ENCODE results near the gene CHEK2.
"Not testable (repeated sequence)": the region's sequence is repeated elsewhere in the genome, so short reads cannot be mapped to it uniquely, and the experiment has no call there.

CHEK2 gene

DNA sequence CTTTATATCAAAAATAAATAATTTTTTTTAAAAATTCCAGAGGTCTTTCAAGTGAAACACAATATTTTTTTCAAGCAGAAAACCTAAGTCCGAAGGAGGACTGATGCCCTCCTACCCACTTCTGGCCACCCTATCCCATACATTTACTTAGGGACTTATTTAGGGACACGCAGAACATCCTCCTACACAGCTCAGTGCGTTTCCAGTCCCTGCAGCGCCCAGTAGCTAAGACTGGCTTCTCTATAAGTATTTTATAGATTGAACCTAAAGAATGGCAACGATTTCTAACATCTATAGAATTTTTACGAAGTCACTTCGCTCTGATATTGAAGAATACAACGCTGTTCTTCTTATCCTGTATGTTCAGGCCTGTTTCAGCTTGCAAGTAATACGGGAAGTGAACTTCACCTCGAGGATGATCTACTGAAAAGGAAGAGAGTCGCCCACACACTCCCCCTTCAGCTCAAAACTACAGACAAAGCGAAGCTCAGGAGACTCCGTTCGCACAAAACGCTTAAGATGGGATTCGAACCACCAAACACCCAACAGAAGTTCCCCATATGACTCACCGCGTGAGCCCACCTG is 328 bp downstream of the CHEK2 start:
- peak; percentile 30 for DNase-seq

DNA sequence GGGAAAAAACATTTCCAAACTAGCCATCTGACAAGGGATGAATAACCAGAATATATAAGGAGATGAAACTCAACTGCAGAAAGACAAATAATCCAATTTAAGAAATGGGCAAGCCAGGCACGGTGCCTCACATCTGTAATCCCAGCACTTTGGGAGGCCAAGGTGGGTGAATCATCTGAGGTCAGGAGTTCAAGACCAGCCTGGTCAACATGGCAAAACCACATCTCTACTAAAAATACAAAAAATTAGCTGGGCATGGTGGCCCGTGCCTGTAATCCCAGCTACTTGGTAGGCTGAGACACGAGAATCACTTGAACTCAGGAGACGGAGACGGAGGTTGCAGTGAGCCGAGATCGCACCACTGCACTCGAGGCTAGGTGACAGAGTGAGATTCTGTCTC is 2.7 kb downstream of the CHEK2 start:
- DNase-seq: not testable (repeated sequence)

DNA sequence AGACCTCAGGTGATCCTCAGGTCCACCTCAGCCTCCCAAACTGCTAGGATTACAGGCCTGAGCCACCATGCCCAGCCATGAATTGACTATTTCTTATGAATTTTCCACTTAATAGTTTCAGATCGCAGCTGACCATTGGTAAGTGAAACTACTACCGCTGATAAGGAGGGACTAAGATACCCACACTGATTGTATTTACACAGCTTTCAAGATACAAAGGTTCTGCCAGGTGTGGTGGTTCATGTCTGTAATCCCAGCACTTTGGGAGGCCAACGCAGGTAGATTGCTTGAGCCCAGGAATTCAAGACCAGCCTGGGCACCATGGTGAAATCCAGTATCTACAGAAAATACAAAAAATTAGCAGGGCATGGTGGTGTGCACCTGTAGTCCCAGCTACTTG is 3.9 kb downstream of the CHEK2 start:
- DNase-seq: no peak

GRCh38 chr22:28736301-28737155 is 5.1 kb downstream of the CHEK2 start:
- DNase-seq: no peak

DNA sequence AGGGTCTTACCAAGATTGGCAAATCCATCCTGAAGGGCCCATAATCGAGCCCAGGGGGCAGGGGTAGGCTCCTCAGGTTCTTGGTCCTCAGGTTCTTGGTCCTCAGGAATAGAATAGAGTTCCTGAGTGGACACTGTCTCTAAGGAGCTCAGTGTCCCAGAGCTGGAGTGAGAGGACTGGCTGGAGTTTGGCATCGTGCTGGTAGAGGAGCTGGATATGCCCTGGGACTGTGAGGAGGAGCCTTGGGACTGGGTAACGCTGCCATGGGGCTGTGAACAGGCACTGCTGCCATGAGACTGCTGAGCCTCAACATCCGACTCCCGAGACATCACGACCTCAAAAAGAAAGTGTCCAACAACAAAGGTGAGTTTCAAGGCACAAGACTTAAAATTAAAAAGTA is 7.2 kb downstream of the CHEK2 start:
- DNase-seq: no peak

DNA sequence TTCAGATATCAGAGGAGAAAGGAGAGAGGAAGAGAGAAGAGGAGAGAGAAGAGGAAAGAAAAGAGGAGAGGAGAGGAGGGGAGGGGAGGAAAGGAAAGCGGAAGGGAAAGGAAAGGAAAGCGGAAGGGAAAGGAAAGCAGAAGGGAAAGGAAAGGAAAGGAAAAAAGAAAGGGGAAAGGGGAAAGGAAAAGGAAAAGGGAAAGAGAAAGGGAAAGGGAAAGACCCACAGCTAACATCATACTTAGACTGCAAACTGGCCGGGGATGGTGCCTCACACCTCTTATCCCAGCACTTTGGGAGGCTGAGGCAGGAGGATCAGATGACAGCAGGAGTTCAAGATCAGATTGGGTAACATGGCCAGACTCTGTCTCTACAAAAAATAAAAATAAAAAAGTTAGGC is 11.4 kb downstream of the CHEK2 start:
- no peak for DNase-seq

DNA sequence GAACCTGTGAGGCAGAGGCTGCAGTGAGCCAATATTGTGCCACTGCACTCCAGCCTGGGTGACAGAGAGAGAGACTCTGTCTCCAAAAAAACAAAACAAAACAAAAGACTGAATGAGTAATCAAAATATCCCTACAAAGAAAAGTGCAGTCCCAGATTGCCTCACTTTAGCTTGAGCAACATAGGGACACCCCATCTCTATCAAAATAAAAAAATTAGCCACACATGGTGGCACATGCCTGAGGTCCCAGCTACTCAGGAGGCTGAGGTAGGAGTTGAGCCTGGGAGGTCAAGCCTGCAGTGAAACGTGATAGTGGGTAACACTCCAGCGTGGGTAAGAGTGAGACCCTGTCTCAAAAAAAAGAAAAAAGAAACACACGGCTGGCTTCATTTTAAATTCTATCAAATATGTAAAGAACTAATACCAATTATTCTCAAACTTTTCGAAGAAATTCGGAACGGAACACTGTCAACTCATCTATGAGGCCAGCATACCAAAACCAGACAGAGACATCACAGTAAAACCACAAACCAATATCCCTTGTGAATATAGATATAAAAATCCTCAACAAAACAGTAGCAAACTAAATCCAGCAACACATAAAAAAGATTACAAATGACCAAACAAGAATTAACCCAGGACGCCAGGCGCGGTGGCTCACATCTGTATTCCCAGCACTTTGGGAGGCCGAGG is 12.9 kb downstream of the CHEK2 start:
- DNase-seq: no peak

DNA sequence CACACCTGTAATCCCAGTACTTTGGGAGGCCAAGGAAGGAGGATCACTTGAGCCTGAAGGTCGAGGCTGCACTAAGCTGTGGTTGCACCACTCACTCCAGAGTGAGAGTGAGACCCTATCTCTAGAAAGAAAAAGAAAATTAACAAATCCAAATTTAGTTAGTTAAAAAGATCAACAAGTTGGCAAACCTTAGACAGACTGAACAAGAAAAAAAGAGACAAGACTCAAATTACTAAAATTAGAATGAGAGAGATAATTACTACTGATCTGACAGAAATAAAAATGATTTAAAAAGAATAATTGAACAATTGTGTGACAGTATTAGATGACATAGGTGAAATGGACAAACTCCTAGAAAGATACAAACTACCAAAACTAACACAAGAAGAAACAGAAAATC is 13.6 kb downstream of the CHEK2 start:
- no peak for DNase-seq

GRCh38 chr22:28718044-28718443 is 23.6 kb downstream of the CHEK2 start:
- no peak for DNase-seq

- DNase-seq: no peak
Observed at GRCh38 chr22:28716686-28717085, 24.9 kb downstream of the CHEK2 start.

DNA sequence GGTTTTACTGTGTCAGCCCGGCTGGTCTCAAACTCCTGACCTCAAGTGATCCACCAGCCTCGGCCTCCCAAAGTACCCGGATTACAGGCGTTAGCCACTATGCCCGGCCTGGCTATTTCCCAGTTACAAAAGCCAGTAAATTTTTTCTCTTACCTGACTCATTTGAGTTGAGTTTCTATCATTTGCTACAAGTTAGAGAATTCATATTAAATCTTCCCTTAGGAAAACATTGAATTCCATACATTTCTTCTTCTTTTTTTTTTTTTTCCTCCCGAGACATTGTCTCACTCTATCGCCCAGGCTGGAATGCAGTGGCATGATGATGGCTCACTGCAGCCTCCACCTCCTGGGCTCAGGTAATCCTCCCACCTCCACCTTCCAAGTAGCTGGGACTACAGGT is 26.0 kb downstream of the CHEK2 start:
- no peak for DNase-seq

- DNase-seq: no peak
Observed at GRCh38 chr22:28714043-28714628, 27.5 kb downstream of the CHEK2 start.

GRCh38 chr22:28711820-28712777 is 29.5 kb downstream of the CHEK2 start:
- DNase-seq: no peak

DNA sequence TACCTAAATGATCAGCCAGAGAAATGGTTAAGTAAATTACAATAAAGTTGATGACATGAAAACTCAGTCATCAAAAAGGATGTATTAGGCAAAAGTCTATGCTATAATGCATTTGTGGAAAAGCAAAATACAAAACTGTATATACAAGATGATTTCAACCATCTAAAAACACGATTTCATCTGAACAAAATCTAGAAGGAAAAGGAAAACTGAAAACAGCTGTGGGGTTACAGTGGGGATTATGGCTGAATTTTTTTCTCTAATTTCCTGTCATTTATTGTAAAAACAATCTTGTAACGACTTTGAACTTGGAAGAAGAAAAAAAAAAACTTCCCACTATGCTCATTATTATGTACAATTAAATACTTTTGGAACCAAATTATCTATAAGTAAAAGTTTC is 30.3 kb downstream of the CHEK2 start:
- DNase-seq: no peak

DNA sequence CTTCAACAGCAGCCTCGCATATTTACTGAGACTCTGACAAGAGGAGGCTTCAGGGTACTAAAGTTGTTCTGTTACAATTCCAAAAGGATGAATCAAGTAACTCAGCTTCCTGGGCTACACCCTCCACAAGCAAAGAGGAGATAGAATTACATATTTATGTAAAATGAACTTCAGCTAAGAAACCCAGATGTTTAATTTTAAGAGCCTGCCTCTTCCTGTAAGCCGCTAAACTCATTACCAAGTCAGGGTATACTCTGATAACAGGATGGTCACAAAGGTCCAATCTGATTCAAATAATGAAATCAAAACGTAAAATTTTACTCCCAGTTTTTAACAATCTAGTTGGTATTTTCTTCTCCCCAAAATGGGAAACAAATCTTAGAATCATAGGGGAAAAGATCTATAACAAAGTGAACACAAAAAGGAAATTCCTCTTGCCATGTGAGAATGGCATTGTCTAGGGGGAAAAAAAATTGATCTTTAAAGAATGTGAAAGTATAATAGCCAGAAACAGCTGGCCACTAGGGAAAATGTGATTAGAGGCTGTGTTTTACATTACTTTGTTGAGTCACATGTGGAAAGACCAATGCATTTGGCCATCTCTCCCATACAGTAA is 30.9 kb downstream of the CHEK2 start:
- no peak for DNase-seq

- DNase-seq: no peak
Observed at GRCh38 chr22:28710107-28710506, 31.5 kb downstream of the CHEK2 start.

DNA sequence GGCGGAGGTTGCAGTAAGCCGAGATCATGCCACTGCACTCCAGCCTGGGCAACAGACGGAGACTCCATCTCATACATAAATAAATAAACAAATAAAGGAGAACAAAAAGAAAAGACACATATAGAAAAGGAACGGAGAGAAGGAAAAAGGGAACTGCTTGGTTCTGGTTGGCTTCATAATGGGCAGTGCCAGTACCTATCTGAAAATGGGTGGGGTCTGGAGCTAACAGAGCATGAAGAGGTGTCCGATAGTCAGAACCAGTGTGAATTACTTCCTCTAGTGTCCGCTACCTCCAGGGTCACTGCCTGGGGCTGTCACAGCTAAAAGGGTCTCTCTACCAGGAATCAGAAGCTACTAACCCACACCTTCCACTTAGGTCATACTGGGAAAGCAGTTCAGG is 34.8 kb downstream of the CHEK2 start:
- DNase-seq: no peak

DNA sequence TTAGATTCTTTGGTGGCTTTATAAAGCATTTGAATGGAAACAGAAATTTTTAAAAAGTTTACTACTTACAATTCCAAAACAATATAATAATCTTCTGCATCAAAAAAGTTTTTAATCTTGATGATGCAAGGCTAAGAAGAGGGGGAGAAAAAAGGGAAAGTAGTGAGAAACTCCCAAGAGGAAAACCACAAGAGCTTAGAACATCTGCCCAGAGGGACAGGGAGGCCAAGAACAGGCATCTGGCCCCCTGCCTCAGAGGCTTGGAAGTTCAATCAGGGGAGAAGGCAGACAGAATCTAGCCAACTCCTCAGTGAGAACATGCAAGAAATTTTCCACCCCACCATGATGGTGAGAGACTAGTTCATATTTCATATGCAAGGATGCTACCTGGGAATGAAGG is 38.2 kb downstream of the CHEK2 start:
- no peak for DNase-seq

DNA sequence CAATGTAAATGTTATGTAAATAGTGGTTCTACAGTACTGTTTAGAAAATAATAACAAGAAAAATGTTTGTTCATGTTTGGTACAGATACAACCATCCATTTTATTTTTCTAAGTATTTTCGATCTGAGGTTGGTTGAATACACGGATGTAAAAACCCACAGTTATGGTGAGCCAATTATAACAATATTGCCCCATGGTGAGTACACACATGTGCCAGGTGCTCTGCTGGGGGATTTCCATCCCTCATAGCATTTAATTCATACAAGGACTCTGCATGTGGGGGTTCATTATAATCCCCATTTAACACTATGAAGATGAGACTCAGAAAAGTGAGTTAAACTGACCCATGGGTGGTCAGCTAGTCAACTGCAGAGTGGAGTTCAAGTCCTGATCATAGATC is 38.7 kb downstream of the CHEK2 start:
- DNase-seq: no peak

- not testable (repeated sequence) for DNase-seq
Observed at GRCh38 chr22:28693041-28693760, 48.4 kb downstream of the CHEK2 start.

DNA sequence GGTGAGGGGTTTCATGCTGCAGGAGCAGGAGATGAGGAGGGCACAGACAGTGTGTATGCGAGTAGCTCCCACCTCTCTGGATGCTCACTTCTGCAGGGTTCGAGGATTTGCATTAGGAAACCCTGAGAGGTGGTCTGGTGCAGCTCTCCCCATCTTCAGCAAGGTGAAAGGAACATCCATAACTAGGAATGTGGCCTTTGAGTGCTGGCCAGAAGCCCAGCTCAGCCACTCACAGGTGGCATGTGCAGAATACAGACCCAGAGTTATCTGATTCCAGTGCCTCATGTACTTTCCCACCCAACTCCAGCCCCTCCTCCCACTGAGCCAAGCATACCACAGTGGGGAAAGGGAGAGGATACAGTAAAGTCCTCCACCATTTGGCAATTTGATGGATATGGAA is 51.8 kb downstream of the CHEK2 start:
- not testable (repeated sequence) for DNase-seq
